Gastrocnemius medialis (tissue), 4 donors: ENCODE measurements around the gene RASGEF1B.

Experiments
- CTCF ChIP-seq, 5 experiments: fragments of 450-650 bp in 3 of 5; fragments of 200-600 bp in 2 of 5; sonication (generic) in 2 of 5; IDR thresholded peaks in 4 of 5; conservative IDR thresholded peaks in 1 of 5; 1 replicate in 4 of 5; 2 replicates in 1 of 5; pipeline ENCODE4 v1.5.1; 2016 to 2019; ENCODE audit warnings: antibody characterized with exemption in 5 of 5, mild to moderate bottlenecking in 3 of 5, moderate library complexity in 3 of 5
- POLR2A ChIP-seq, 2 donors: fragments of 450-650 bp; IDR thresholded peaks; one replicate each; pipeline ENCODE4 v1.6.1; 2017; ENCODE audit warnings: antibody characterized with exemption in 2 of 2, mild to moderate bottlenecking in 2 of 2, moderate library complexity in 2 of 2

DNA sequence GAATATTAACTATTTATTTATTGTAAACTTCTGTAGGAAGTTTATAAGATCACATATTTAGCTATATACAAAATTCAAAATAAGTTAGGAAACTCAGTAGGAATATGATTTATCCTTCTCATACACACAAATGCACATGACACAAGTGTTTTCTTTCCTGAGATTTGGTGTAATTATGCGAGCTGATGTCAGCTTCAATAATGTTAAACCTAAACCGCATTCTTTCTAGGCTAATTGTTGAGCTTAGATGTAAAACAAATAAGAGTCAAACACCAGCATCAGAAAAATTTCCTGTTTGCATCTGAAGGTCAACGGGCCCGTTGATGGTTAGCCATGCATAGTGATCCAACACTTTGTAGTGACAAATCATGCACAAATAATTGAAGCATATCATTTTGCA is 30.8 kb downstream of the RASGEF1B start:
- TF ChIP-seq CTCF (IDR thresholded peaks at IDR 0.05 in 4 of 5, conservative IDR thresholded peaks at IDR 0.05 in 1 of 5) = no peak
- TF ChIP-seq POLR2A (IDR thresholded peaks at IDR 0.05) = no peak
